Putamen (tissue), 1 donor: Measurements from ENCODE around the gene GGA1.
"Not testable (repeated sequence)": the region's sequence is repeated elsewhere in the genome, so short reads cannot be mapped to it uniquely, and the experiment has no call there.

Experiments used
- DNase-seq: peaks from one replicate; pipeline ENCODE4 v3.0.0-alpha.2; 2016; ENCODE audit warnings: low spot score

The GGA1 gene

GRCh38 chr22:37650463-37651136 is 42.0 kb downstream of the GGA1 start:
- DNase-seq, result no peak

GRCh38 chr22:37654563-37655251 is 46.1 kb downstream of the GGA1 start:
- no peak for DNase-seq

GRCh38 chr22:37655252-37655563 is 46.6 kb downstream of the GGA1 start:
- DNase-seq, result no peak

GRCh38 chr22:37656583-37656982 is 47.9 kb downstream of the GGA1 start:
- not testable (repeated sequence) for DNase-seq

- DNase-seq, result no peak
These were observed 49.0 kb downstream of the GGA1 start for GRCh38 chr22:37657590-37658132.

- peak; percentile 100 for DNase-seq
These were observed 49.8 kb downstream of the GGA1 start, which contains the start of gene PDXP for GRCh38 chr22:37658133-37659065. PDXP (plus strand) TSS chr22:37658723; CDS start chr22:37658783, 60 bp downstream.

- DNase-seq, result no peak
These were observed 50.6 kb downstream of the GGA1 start for GRCh38 chr22:37659066-37659896.

GRCh38 chr22:37659897-37660708 is 51.5 kb downstream of the GGA1 start:
- DNase-seq, result no peak

GRCh38 chr22:37660709-37661045 is 52.0 kb downstream of the GGA1 start:
- no peak for DNase-seq

GRCh38 chr22:37661160-37661924 is 52.7 kb downstream of the GGA1 start:
- no peak for DNase-seq

- DNase-seq, result no peak
These were observed 53.4 kb downstream of the GGA1 start for GRCh38 chr22:37662039-37662438.

- DNase-seq, result no peak
These were observed 55.0 kb downstream of the GGA1 start for GRCh38 chr22:37663521-37664140.

- peak; percentile 94 for DNase-seq
These were observed 55.8 kb downstream of the GGA1 start for GRCh38 chr22:37664249-37665101.

GRCh38 chr22:37665487-37665886 is 56.9 kb downstream of the GGA1 start:
- DNase-seq, result no peak

- DNase-seq, result no peak
These were observed 61.0 kb downstream of the GGA1 start for GRCh38 chr22:37669586-37669985.

- DNase-seq, result no peak
These were observed 63.7 kb downstream of the GGA1 start for GRCh38 chr22:37672206-37672919.

- DNase-seq, result no peak
These were observed 64.4 kb downstream of the GGA1 start for GRCh38 chr22:37672920-37673455.

GRCh38 chr22:37674248-37674647 is 65.6 kb downstream of the GGA1 start:
- no peak for DNase-seq
